HG03196 (cell line): ENCODE data around the gene BMAL1.
A peak's percentile ranks its signal among the peaks of the same experiment; 100 is the strongest.

Experiments used
- ATAC-seq: cut with Tn5 transposase; IDR thresholded peaks from one replicate; pipeline ENCODE4 v1.9.1; 2021; ENCODE audit not compliant: unreplicated experiment

BMAL1 gene

DNA sequence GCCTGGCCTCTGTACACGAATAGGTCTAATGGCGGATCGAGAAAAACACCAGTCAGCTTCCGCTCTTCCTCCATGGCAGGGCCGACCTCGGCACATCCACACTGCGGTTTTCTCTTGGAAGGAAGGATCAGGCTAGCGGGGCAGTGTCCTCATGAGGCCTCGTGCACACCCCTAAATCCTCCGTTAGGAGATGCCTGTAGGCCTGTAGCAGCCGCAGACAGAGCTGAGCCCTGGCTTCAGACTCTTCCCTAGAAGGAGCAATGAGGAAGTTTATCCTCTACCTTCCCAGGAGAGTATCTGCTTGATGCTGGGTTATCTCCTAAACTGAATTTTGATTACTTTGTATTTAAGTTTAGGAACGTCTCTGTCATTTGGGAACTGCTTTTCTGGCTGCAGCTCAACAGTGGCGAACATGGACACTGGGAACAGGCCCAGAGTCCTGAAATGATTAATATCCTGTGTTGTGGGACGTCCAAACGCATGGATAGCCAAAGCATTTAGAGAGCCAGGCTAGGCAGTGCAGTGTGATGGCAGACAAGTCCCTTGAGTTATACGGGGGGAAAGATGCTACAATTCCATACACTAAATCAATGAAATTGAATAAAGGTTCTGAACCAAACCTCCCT is 16.5 kb upstream of the BMAL1 start:
- no peak for ATAC-seq

DNA sequence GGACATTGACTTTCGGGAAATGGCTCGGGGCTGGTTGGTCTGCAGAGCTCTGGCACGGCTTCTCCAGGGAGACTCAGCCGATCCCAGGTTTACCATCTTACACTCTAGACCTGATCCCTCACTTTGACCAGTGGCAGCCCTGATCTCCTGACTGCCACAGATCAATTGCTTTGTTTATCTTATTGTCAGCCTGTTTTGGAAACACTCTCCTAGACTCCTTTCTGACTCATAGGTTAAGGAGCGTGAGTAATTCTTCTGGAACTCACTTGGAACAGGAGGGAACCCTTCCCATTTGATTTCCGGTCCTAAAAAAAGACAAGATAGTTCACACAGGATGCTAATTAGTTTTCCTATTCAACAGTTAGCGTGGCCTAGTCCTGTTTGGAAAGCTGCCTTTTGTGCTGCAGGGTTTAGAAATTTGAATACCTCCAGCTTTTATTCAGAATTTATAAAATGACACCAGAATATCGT is 16.0 kb upstream of the BMAL1 start:
- no peak for ATAC-seq

GRCh38 chr11:13262096-13262495 is 15.5 kb upstream of the BMAL1 start:
- no peak for ATAC-seq

DNA sequence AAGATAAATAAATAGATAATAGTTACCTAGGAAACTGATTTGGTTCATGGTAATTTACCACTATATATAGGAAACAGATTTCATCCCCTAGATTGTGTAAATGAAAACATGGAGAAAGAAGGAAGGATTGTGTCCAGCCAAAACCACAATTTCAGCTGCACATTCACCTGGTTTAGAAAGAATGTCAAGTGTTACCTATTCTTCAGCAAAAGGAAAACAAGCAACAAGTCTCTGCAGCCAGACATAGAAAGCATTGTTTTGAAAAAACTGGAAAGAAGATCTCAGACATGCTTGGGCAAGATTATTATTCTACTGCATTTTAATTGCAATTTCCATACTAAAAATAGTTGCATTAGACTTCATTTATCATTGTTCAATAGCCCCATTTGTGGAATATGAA is 8.8 kb upstream of the BMAL1 start:
- ATAC-seq = no peak

DNA sequence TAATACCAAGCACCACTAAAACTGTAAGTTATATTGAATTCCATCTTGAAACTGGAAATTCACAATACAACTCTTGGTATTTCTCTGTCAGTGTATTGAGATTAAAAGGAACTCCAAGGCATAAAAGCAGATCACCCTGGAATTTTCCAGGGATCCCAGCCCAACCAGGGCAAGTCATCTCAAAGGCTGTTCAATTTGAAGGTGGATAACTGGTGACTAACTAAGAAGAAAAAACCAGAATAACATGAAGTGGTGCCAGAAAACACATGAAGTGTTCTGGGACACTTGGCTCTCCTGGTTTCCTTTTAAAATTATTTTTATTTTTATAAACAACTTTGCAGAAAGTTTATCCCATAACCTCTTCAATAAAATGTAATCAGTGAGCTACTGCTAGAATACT is 7.8 kb upstream of the BMAL1 start:
- no peak for ATAC-seq

DNA sequence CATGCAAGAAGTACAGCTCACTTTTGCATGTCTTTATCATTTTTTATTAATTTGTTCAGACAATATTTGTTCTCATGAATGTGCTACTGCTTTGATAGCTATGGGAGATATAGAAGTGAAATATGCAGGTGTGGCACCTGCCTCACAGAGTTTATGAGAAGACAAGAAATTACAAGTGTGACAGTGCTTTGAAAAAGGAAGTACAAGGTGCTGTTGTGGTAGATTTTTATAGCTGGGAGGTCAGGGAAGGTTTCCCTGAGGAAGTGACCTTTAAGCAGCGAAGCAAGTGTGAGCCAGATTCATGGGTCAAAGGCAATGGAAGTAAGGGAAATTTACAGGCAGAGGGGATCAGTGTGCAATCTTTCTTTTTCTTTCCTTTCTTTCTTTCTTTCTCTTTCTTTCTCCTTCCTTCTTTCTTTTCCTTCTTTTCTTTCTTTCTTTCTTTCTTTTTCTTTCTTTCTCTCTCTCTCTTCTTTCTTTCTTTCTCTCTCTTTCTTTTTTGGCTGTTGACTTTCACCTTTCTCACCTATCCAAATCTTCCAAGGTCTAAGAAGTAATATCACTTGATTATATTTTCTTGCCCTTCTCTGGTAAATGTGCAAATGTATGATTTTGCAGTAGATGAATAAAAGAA is 6.4 kb upstream of the BMAL1 start:
- no peak for ATAC-seq

- ATAC-seq = no peak
These were observed 1.1 kb upstream of the BMAL1 start for GRCh38 chr11:13276454-13276831.

DNA sequence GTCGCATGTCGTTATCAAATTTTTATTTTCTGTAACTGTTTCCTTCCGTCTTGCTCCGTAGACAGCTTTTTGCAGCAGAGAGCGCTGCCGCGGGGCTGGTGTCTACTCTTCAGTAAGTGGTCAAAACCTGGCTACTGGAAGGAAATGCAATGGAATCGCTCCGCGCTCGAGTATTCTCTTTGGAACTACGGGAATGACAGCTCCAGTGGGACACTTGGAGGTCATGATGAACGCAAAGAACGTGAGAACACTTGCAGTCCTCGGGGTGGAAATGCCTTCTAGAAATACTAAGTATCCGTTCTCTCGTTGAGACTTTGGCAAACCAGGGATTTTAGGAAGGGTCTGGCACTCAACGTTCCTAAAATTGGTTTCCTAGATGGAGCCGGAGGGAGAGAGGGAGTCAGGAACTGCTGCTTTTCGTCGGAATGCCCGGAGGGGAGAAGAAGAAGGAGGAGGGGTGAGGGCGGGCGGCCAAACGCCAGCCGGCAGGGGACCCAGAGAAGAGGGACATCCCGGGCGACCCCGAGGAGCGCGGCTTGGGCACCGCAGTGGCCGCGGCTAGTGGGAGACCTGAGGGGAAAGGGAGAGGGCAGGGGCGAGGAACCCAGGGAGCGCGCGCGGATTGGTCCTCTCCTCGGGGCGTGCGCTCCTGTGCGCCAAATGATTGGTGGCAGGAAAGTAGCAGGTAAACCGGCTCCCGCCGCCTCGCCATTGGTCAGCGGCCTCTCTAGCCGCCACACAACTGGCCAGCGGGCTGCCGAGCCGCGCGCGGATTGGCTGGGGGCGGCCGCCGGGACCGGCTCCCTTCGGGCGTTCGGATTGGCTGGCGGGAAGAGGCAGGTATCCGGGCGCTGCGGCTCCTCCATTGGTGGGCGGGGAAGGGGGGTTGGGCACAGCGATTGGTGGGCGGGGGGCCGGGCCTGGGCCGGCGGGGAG is 490 bp upstream of the BMAL1 start:
- peak; percentile 87 for ATAC-seq

DNA sequence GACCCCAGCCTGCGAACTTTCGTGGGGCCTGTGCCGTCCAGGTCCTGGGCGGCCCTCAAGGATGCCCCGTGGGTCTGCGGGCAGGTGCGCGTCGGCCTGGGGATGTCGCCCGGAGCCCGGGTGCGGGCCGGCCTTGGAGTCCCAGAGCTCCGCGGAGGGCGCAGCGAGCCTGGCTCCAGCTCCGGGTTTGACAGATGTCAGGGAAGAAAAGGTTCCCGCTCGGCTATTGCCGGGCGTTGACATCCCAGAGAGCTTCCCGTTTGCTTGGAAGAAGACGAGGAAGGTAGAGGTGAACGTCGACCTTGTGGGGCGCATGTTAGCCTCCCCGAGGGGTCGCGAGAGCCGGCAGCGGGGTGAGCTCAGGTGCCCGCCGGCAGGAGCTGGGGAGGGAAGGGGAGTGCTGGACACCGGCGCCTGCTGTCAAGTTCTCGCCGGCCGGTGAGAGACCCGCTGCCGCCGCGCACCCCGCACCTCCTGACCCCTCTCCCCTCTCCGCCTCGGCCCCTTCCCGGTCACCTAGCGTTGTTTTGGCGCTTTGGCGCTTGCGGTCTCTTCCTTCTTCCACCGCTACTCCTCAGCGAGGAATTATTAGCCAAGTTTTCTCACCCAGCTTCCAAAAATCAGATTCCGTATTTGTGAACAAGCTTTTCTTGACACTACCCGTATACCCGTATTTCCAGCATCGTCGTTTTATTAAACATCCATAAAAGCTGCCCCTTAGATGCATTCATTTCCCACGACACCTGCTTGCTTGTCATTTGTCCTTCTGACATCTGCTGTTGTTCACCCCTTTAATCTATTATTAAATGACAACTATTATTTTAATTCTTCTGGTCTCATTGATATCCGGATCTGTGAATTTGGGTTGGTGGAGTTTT is 1.3 kb downstream of the BMAL1 start:
- ATAC-seq = no peak

GRCh38 chr11:13279487-13279834 is 1.9 kb downstream of the BMAL1 start:
- no peak for ATAC-seq

GRCh38 chr11:13280092-13280722 is 2.6 kb downstream of the BMAL1 start:
- ATAC-seq = no peak

DNA sequence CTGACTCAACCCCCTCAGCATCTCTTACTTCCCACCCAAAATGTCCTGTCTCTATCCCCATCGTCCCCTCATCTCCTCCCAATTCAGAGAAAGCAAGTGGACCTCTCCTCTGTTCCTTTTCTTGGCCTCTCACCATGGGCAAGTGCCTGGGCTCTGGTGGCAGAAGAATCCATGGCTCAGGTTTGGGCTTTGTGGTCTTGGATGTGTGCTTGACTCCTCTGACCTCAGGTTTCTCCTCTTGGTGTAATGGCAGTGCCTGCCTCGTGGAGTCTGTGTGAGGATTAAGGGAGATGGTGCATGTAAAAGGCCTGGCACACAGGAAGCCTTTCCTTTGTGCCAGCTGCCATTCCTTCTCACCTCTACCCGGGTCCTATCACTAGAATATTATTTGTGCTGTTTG is 3.2 kb downstream of the BMAL1 start:
- no peak for ATAC-seq

DNA sequence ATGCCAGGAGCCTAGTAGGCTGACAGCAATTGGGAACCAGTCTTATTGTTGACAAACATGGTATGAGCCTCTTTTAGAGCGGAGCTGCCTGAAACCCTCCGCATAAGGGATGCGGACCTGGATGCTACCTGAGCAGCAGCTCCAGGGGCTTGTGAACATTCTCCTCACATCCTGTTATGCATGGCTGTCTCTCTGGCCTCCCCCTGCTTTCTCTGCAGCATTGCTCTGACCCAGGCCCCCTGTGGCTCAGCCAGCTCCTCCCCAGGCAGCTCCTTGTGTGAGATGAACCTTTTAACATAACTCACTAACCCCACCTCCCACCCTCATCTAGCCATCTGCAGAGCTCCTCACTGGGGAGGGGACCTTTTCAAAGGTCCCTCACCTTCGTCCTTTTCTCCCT is 6.0 kb downstream of the BMAL1 start:
- no peak for ATAC-seq

DNA sequence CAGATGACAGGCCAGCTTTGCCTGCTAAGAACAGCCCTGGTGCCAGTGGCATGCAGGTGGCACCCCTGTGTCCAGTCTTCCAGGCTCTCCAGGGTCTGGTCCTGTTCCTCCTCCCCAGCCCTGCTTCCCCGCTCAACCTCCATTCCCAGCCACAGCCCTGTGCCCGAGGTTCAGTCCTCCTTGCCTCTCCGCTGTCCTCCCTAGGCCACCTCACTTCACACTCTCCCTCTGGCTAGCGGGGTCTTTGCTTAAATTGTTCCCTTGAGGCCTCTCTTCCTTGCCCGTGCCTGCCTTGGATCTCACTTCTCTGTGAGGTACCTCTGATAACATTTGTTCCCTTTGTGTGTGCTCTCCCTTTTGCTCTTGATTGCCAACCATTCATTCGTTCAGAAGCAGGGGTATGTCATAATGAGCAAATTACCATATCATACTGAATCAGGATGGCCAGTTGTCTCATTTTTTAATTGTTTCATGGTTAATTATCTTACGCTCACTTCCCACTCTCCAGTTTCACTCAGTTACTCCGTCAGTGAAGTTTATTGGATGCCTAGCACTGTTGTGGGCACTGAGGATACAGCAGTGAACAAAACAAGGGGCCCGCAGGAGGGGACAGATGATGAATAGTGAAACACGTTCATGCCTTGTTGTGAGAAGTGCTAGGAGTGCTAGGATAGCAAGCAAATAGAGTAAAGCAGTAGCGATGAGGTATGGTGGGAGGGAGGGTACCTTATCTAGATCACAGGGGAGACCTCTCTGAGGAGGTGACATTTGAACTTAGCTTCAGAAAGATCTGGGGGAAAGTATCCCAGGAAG is 7.4 kb downstream of the BMAL1 start:
- no peak for ATAC-seq

GRCh38 chr11:13286279-13286821 is 8.8 kb downstream of the BMAL1 start:
- no peak for ATAC-seq

DNA sequence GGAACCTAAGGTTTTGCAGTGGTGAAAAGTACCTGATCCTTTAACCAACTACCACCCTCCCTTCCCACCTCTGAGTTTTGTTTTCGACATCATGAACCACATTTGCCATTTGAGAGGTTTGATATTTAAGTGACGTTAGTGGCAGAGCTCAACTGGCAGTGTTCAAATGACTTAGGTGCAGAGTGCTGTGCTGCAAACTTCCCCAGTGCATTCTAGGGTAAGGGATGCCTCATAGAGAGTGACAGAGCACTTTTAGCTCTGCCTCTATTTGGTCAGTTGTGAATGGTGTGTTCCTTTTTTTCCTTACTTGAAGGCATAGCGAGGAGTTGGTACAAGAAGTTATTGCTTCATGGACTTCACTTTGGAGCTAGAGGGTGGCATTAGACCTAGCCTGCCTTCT is 9.4 kb downstream of the BMAL1 start:
- no peak for ATAC-seq

DNA sequence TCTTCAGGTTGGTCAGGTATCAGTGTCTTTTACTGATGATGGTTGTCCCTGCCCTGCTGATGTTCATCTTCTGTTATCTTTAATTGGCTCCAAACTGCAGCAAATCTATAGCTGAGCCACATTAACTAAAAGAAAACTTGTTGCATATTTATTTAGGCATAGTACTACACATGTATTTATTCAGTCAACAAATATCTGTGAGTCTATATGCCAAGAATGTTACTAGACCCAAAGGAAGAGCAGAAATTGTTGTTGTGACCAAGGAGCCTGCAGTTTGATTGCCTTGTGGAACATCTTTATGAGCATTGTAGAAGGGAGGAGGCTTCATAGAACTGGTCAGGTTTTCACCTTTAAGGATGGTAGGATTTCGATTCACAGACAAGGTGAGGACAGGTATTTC is 10.1 kb downstream of the BMAL1 start:
- no peak for ATAC-seq

- no peak for ATAC-seq
These were observed 10.9 kb downstream of the BMAL1 start for GRCh38 chr11:13288375-13289029.

GRCh38 chr11:13289081-13289480 is 11.5 kb downstream of the BMAL1 start:
- ATAC-seq = no peak
